NCI-H187 (cell line): Measurements from ENCODE around the gene MLH3.
"Not testable (repeated sequence)": the region's sequence is repeated elsewhere in the genome, so short reads cannot be mapped to it uniquely, and the experiment has no call there.

Experiments used
- DNase-seq, 2 experiments: peaks; one replicate each; lab custom pipeline; 2025; lab: John Stamatoyannopoulos, UW

The MLH3 gene

DNA sequence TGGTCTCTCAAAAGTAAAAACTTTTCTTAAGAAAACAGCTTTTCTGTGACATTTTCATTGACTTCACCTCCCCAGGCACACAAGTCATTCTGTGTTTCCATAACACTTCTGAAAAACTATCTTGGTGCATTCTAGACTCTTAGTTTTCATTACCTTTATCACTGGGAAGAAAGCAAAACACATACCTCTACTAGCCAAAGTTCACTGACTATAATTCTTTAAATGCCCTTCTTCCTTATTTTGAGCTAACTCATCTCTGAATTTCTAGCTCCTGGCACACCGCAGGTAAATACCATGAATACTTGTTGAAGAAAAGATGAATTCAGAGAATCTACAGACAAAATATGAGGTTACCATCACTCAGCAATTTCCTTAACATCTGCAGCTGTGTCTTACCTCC, 21.1 kb downstream of the MLH3 start:
- DNase-seq: no peak

GRCh38 chr14:75025876-75026275, 25.4 kb downstream of the MLH3 start:
- DNase-seq: no peak

- no peak for DNase-seq
Measured at GRCh38 chr14:75025082-75025481, 26.2 kb downstream of the MLH3 start.

- DNase-seq: no peak
Measured at GRCh38 chr14:75023108-75023507, 28.2 kb downstream of the MLH3 start.

- no peak for DNase-seq
Measured at GRCh38 chr14:75022655-75023054, 28.6 kb downstream of the MLH3 start.

DNA sequence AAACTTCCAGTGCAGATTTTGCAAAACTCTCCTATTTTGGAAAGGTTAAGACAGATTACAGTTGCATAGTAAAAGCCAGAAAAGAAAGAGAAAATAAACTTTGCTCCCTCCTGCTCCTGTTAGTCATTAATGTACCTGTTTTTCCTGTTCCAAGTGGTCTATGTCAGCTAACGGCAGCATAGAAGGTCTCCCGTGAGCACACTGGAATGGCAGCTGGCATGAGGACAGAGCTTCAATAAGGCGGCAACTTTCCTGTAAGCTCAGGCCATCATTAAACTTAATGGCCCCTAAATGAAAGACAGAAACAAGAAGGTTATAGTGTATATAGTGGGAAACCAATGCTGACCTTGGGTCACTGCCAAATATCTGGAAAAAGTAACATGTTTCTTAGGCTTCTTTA, 32.6 kb downstream of the MLH3 start:
- no peak for DNase-seq

GRCh38 chr14:75016815-75017214, 34.5 kb downstream of the MLH3 start:
- no peak for DNase-seq

- DNase-seq: no peak
Measured at GRCh38 chr14:75015496-75015895, 35.8 kb downstream of the MLH3 start.

- DNase-seq: no peak
Measured at GRCh38 chr14:75013290-75013689, 38.0 kb downstream of the MLH3 start.

- no peak for DNase-seq
Measured at GRCh38 chr14:75011356-75011994, 39.8 kb downstream of the MLH3 start.

- DNase-seq: no peak
Measured at GRCh38 chr14:75010472-75011093, 40.7 kb downstream of the MLH3 start.

GRCh38 chr14:75009176-75009575, 42.1 kb downstream of the MLH3 start:
- DNase-seq: no peak

DNA sequence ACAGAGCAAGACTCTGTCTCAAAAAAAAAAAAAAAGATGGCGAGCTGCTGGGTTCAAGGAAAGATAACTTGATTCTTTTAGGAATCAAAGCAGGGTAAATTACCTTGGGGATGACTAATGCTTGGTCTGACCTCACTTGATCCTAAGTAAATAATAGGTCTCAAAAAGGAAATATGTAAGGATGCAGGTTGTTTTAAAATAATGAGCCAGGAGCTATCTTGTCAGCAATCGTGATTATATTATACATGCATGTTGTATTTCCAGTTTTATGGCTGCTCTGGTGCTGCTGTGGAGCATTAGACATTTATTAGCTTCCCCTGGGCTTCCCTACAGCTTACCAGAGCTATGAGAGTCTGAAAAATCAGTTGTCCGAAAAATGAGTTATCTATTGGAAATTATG, 45.9 kb downstream of the MLH3 start:
- DNase-seq: no peak

DNA sequence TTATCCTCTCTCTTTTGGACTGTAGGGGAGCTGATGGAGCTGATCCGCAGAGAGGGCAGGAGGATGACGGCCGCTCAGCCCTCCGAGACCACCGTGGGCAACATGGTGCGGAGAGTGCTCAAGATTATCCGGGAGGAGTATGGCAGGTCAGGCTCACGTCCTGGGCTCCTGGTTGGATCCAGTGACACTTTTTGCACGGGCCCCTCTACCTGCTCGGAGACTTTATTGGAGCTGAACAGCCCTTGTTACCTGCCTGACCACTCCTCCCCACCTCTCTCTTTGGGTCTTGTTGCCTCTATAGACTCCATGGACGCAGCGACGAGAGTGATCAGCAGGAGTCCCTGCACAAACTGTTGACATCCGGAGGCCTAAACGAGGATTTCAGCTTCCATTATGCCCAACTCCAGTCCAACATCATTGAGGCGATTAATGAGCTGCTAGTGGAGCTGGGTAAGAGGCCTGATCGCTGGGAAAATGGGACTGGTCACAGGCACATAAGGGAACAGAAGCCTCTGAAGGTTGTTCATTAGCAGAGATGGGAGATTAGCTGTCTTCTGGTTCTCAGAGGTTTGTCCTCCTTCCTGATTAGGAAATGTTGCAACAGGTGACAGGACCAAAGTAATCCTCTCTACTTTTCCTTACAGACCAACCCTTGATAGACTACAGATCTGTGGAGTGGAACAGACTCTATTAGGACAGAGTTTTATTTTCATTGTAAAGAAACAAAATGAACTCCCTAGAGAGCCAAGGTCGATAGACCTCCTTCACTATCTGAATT, 47.8 kb downstream of the MLH3 start:
- DNase-seq: no peak

DNA sequence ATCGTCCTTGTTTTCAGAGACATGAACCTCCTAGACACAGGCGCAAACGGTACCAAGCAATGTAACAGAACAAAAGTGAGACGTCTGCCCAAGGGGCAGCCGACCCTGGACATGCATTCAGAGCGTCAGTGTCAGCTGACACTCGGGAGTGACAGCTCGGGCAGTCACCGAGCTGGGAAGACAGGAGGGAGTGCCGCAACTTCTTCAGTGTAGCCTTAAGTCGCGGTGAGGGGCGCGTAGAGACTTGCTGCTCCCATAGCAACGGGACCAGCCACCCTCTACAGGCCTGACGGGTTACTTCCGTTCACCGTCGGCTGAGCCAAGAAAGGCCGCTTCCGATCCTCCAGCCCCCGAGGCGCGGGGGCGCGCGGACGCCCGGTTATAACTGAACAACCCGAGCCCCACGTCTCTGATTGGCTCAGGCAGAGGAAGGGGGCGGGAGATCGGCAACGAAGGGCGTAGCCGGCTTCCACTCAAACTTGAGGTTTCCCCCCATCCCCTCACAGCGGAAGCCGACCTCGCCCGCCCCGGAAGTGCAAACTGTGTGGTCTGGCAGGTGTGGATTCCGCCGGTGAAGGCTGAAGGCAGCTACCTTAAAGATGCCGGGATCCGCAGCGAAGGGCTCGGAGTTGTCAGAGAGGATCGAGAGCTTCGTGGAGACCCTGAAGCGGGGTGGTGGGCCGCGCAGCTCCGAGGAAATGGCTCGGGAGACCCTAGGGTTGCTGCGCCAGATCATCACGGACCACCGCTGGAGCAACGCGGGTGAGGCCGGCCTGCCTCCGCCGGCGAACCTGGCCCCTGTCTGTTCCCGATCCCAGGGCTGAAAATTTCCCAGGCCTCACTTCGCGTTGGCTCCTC, 48.6 kb downstream of the MLH3 start, which contains the start of gene EIF2B2:
EIF2B2 (plus strand) TSS at position 530 of the 858 bp plus-strand sequence; CDS start at position 600, 70 bp downstream.
- peak; percentile 97 to 98 for DNase-seq

- no peak for DNase-seq
Measured at GRCh38 chr14:75001899-75002298, 49.4 kb downstream of the MLH3 start.

DNA sequence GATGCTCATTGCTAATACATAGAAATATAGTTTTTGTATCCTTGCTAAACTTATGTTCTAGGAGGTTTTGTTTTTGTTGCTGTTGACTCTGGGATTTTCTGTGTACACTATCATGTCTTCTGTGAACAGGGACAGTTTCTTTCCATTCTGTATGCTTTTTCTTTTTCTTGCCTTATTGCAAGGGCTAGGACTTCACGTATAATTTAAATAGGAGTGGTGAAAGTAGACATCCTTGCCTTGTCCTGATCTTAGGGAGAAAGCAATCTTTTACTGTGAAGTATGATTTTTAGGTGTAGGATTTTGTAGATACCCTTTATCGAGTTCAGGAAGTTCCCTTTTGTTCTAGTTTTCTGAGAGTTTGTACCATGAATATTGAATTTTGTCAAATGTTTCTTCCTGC, 50.0 kb downstream of the MLH3 start:
- DNase-seq: no peak

DNA sequence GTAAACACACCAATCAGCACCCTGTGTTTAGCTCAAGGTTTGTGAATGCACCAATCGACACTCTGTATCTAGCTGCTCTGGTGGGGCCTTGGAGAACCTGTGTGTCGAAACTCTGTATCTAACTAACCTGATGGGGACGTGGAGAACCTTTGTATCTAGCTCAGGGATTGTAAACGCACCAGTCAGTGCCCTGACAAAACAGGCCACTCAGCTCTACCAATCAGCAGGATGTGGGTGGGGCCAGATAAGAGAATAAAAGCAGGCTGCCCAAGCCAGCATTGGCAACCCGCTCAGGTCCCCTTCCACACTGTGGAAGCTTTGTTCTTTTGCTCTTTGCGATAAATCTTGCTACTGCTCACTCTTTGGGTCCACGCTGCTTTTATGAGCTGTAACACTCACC, 55.5 kb downstream of the MLH3 start:
- not testable (repeated sequence) for DNase-seq

- DNase-seq: not testable (repeated sequence)
Measured at GRCh38 chr14:74994182-74994581, 57.1 kb downstream of the MLH3 start.

GRCh38 chr14:74988993-74989392, 62.3 kb downstream of the MLH3 start:
- DNase-seq: no peak

GRCh38 chr14:74988131-74988530, 63.1 kb downstream of the MLH3 start:
- peak in 1 of 2 experiments; percentile 35 for DNase-seq

DNA sequence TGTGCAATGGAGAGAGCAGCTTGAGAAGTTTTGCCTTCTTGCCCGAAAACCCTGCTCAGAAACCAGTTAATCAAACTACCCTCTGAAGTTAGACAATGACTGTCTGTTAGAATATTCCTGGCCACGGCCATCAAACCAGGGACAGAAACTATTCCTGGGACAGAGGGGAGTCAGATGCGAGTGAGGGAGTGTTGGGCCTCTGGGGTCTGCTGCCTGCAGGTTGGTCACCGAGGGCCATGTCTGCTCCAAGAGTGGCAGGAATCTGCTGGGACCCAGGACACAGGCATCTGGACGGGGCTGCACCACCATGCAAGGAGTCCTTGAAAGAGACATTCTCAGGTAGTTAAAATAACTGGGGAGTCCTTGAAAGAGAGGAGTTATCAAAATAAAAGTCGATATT, 65.5 kb downstream of the MLH3 start:
- no peak for DNase-seq
